ENCODE results near the gene SCT.

Gene SCT

DNA sequence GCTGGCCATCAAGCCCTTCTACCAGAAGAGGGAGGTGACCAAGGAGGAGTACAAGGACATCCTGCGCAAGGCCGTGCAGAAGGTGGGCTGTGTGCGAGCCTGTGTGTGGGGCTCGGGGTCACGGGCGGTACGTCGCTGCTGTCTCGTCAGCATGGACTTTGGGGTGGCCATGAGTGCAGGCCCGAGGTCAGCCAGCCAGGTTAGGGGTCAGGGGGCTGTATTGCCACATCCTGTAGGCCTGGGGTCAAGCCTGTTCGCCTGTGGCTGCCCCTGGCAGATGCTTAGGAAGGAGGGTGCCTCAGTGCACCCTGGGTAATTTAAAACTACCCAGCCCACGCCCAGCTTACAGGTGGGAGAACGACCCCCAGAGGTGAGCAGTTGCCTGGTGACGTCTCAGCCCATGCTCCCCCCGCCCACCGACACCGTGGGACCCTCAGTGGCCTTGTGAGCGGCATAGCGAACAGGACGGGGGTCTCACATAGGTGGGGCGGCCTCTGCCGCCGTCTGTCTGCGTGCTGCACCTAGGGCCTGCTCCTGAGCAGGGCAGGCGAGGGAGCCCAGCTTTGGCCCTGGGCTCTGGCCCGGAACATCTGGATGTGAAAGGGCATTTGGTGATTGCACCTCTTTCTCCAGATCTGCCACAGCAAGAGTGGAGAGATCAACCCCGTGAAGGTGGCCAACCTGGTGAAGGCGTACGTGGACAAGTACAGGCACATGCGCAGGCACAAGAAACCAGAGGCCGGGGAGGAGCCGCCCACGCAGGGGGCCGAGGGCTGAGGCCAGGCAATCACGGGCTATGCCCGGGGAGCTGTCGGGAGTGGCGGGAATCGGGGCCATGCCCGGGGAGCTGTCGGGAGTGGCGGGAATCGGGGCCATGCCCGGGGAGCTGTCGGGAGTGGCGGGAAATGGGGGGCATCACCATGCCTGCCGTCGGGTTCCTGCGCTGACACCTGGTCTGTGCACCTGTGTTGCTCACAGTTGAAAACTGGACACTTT, 15.7 kb downstream of the SCT start:
- no peak overlapping the region for H3K27ac ChIP-seq
- no peak for TF ChIP-seq ZFX (IDR thresholded peaks at IDR 0.05)
- TF ChIP-seq, protein P1, sequence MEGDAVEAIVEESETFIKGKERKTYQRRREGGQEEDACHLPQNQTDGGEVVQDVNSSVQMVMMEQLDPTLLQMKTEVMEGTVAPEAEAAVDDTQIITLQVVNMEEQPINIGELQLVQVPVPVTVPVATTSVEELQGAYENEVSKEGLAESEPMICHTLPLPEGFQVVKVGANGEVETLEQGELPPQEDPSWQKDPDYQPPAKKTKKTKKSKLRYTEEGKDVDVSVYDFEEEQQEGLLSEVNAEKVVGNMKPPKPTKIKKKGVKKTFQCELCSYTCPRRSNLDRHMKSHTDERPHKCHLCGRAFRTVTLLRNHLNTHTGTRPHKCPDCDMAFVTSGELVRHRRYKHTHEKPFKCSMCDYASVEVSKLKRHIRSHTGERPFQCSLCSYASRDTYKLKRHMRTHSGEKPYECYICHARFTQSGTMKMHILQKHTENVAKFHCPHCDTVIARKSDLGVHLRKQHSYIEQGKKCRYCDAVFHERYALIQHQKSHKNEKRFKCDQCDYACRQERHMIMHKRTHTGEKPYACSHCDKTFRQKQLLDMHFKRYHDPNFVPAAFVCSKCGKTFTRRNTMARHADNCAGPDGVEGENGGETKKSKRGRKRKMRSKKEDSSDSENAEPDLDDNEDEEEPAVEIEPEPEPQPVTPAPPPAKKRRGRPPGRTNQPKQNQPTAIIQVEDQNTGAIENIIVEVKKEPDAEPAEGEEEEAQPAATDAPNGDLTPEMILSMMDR (conservative IDR thresholded peaks at IDR 0.05): no peak

DNA sequence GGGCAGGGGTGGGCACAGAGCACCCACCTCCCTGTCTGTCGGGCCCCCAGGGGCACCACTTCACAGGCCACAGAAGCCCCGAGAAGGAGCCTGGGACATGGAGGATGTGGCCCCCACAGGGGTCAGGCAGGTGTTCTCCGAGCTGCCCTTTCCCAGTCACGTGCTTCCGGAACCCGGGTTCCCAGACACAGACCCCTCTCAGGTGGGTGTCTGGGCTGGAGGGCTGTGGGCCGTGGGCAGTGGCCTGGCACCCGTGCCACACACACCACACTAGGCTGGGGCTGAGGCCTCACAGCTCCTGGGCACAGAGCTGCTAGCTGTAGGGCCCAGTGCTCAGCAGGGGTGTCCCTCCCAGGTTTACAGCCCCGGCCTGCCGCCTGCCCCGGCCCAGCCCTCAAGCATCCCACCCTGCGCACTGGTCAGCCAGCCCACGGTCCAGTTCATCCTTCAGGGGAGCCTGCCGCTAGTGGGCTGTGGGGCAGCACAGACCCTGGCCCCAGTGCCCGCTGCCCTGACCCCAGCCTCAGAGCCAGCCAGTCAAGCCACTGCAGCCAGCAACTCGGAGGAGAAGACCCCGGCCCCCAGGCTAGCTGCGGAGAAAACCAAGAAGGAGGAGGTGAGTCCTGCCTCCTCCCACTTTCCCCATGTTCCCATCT, 16.7 kb downstream of the SCT start:
- no peak overlapping the region for H3K27ac ChIP-seq
- TF ChIP-seq ZFX (IDR thresholded peaks at IDR 0.05): no peak
- TF ChIP-seq, protein P1 (conservative IDR thresholded peaks at IDR 0.05): no peak

DNA sequence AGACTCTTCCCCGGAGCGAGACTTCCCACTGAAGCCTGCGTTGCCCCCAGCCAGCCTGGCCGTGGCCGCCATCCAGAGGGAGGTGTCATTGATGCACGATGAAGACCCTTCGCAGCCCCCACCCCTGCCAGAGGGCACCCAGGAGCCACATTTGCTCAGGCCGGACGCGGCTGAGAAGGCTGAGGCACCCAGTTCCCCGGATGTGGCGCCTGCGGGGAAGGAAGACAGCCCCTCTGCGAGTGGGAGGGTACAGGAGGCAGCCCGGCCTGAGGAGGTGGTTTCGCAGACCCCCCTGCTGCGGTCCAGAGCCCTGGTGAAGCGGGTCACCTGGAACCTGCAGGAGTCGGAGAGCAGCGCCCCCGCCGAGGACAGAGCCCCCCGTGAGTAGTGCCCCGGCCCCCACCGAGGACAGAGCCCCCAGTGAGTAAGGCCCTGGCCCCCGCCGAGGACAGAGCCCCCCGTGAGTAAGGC, 17.6 kb downstream of the SCT start:
- TF ChIP-seq, protein P1 (conservative IDR thresholded peaks at IDR 0.05): no peak
- no peak for TF ChIP-seq ZFX (IDR thresholded peaks at IDR 0.05)
- H3K27ac ChIP-seq: no peak overlapping the region

DNA sequence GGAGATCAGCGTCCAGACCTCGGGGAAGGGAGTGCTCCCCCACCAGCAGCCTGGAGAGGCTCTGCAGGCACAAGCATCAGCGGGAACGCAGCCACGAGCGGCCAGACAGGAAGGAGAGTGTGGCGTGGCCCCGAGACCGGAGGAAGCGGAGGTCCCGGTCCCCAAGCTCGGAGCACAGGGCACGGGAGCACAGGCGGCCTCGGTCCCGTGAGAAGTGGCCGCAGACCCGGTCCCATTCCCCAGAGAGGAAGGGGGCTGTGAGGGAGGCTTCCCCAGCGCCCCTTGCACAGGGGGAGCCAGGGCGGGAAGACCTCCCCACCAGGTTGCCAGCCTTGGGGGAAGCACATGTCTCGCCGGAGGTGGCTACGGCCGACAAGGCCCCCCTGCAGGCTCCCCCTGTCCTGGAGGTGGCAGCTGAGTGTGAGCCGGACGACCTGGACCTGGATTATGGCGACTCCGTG, 18.2 kb downstream of the SCT start:
- TF ChIP-seq, protein P1 (conservative IDR thresholded peaks at IDR 0.05): no peak
- TF ChIP-seq ZFX (IDR thresholded peaks at IDR 0.05): no peak
- no peak overlapping the region for H3K27ac ChIP-seq

DNA sequence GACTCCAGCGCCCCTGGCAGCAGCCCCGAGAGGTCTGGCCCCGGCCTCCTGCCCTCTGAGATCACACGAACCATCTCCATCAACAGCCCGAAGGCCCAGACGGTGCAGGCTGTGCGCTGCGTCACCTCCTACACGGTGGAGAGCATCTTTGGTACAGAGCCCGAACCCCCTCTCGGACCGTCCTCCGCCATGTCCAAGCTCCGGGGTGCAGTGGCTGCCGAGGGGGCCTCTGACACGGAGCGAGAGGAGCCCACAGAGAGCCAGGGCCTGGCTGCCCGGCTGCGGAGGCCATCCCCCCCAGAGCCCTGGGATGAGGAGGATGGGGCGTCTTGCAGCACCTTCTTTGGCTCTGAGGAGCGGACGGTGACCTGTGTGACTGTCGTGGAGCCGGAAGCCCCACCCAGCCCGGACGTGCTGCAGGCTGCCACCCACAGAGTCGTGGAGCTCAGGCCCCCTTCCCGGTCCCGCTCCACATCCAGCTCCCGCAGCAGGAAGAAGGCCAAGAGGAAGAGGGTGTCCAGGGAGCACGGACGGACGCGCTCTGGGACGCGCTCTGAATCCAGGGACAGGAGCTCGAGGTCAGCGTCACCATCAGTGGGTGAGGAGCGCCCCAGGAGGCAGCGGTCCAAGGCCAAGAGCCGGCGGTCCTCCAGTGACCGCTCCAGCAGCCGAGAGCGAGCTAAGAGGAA, 18.9 kb downstream of the SCT start:
- no peak overlapping the region for H3K27ac ChIP-seq

DNA sequence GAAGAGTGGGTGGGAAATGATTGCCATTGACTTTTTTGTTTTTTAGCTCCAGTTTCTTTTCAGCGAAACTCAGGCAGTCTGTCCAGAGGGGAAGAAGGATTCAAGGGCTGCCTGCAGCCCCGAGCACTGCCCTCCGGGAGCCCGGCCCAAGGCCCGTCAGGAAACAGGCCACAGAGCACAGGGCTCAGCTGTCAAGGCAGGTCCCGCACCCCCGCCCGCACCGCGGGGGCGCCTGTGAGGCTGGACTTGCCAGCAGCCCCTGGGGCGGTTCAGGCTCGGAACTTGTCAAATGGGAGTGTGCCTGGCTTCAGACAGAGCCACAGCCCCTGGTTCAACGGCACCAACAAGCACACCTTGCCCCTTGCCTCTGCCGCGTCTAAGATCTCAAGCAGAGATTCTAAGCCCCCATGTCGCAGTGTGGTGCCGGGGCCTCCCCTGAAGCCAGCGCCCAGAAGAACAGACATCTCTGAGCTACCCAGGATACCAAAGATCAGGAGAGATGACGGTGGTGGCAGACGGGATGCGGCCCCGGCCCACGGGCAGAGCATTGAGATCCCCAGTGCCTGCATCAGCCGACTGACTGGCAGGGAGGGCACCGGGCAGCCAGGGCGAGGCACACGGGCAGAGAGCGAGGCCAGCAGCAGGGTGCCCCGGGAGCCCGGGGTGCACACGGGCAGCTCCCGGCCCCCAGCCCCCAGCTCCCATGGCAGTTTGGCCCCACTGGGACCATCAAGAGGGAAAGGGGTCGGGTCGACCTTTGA, 19.8 kb downstream of the SCT start:
- peak overlapping the region; percentile 36; the same call in 1 of the 2 replicates for H3K27ac ChIP-seq
- TF ChIP-seq ZFX (IDR thresholded peaks at IDR 0.05): no peak
- TF ChIP-seq, protein P1 (conservative IDR thresholded peaks at IDR 0.05): no peak

More for the DNA sequence above, 18.9 kb downstream of the SCT start:
- TF ChIP-seq, protein P1 (conservative IDR thresholded peaks at IDR 0.05): no peak
- TF ChIP-seq ZFX (IDR thresholded peaks at IDR 0.05): no peak
